Measurements from ENCODE around the gene FLNC.

GRCh38 chr7:128838981-128839731 is 8.9 kb downstream of the FLNC start:
- TF ChIP-seq CTCF (IDR thresholded peaks at IDR 0.05; ENCODE audit: insufficient read depth, low read length, poor library complexity, severe bottlenecking) (no peak), EZH2phosphoT487 (conservative IDR thresholded peaks at IDR 0.05; ENCODE audit: low read length) (no peak)

All from SU-DHL-6 (cell line).